K562 (cell line): ENCODE data around the gene EBF4. TPM values are rescaled to one million over a fixed set of nuclear protein-coding genes. Genes with fewer than 3 reads are reported as not detected.
A peak's percentile ranks its signal among the peaks of the same experiment; 100 is the strongest.

Experiments used
- CBX2 ChIP-seq: fragments of 200-600 bp; sonication (generic); IDR thresholded peaks from one replicate; pipeline ENCODE4 v1.6.1; 2012; ENCODE audit warnings: mild to moderate bottlenecking, low read length, inconsistent platforms; ENCODE audit not compliant: insufficient read depth, poor library complexity, severe bottlenecking
- CCAR2 ChIP-seq: fragments of 200-400 bp; formaldehyde crosslinking; IDR thresholded peaks from 2 replicates; pipeline ENCODE4 v1.6.1; 2017; ENCODE audit warnings: mild to moderate bottlenecking, low read depth, low read length
- CEBPG ChIP-seq, 3 experiments: fragments of 200-800 bp in 1 of 3; sonication (Bioruptor generic) in 1 of 3; sonication (generic) in 1 of 3; formaldehyde crosslinking in 1 of 3; IDR thresholded peaks in 2 of 3; conservative IDR thresholded peaks in 1 of 3; 2 replicates each; pipeline versions ENCODE4 v1.6.1 to v1.8.0; 2016 to 2022; ENCODE audit warnings: missing compliant biosample characterization in 2 of 3, missing genetic modification characterization in 2 of 3, mild to moderate bottlenecking in 1 of 3, missing genetic modification reagents in 1 of 3
- DIDO1 ChIP-seq: fragments of 450-650 bp; IDR thresholded peaks from 2 replicates; pipeline ENCODE4 v1.6.1; 2016; ENCODE audit warnings: low read depth, missing biosample characterization, missing genetic modification characterization
- GTF2E2 ChIP-seq: fragments of 200-800 bp; sonication (Bioruptor generic); IDR thresholded peaks from 2 replicates; pipeline ENCODE4 v1.6.1; 2016; ENCODE audit warnings: missing genetic modification characterization, missing compliant biosample characterization
- JUND ChIP-seq, 2 experiments: IDR thresholded peaks; 2 replicates in 1 of 2; 3 replicates in 1 of 2; pipeline ENCODE4 v1.6.1; 2011; ENCODE audit warnings: borderline replicate concordance in 2 of 2, low read depth in 2 of 2, low read length in 2 of 2, improper control_type of control experiment in 1 of 2, missing biosample characterization in 1 of 2, missing genetic modification characterization in 1 of 2, missing genetic modification reagents in 1 of 2
- KLF1 ChIP-seq: fragments of 450-650 bp; IDR thresholded peaks from 2 replicates; pipeline ENCODE4 v1.6.1; 2016; ENCODE audit warnings: missing genetic modification characterization, missing compliant biosample characterization
- MTA3 ChIP-seq: fragments of 450-650 bp; formaldehyde crosslinking; IDR thresholded peaks from 2 replicates; pipeline ENCODE4 v1.6.1; 2017; ENCODE audit warnings: mild to moderate bottlenecking, borderline replicate concordance
- RBM25 ChIP-seq: fragments of 200-400 bp; formaldehyde crosslinking; IDR thresholded peaks from 2 replicates; pipeline ENCODE4 v1.6.1; 2018; ENCODE audit warnings: low read length, low read depth, moderate library complexity; ENCODE audit not compliant: severe bottlenecking
- SIN3A ChIP-seq, 2 experiments: fragments of 150-350 bp in 1 of 2; IDR thresholded peaks; 2 replicates each; pipeline ENCODE4 v1.6.1; 2011 to 2016; ENCODE audit warnings: borderline replicate concordance in 2 of 2, low read depth in 2 of 2, low read length in 2 of 2, mild to moderate bottlenecking in 2 of 2, moderate library complexity in 2 of 2; ENCODE audit not compliant: control insufficient read depth in 1 of 2
- SMAD1 ChIP-seq: fragments of 150-350 bp; IDR thresholded peaks from 2 replicates; pipeline ENCODE4 v1.6.1; 2014; ENCODE audit warnings: low read length, low read depth; ENCODE audit not compliant: partially characterized antibody
- SMARCE1 ChIP-seq: fragments of 450-650 bp; IDR thresholded peaks from 2 replicates; pipeline ENCODE4 v1.7.1; 2016; ENCODE audit warnings: mild to moderate bottlenecking
- SNIP1 ChIP-seq: fragments of 450-650 bp; IDR thresholded peaks from 2 replicates; pipeline ENCODE4 v1.7.1; 2017; ENCODE audit warnings: low read depth, mild to moderate bottlenecking
- TOE1 ChIP-seq, 2 experiments: fragments of 450-650 bp in 1 of 2; sonication (generic) in 1 of 2; formaldehyde crosslinking in 1 of 2; IDR thresholded peaks; 2 replicates each; pipeline versions ENCODE4 v1.7.1 to v1.8.0; 2016 to 2022; ENCODE audit warnings: borderline replicate concordance in 2 of 2, mild to moderate bottlenecking in 2 of 2, antibody characterized with exemption in 1 of 2, inconsistent platforms in 1 of 2, low read depth in 1 of 2, missing genetic modification reagents in 1 of 2, moderate library complexity in 1 of 2
- ZNF24 ChIP-seq: fragments of 450-650 bp; IDR thresholded peaks from 2 replicates; pipeline ENCODE4 v1.6.1; 2016
- ZNF41 ChIP-seq: fragments of 250-450 bp; sonication (Bioruptor Pico); conservative IDR thresholded peaks from 2 replicates; pipeline ENCODE4 v1.4.0; 2020; ENCODE audit warnings: mild to moderate bottlenecking
- ZNF561 ChIP-seq: fragments of 450-650 bp; formaldehyde crosslinking; conservative IDR thresholded peaks from 2 replicates; pipeline ENCODE4 v1.4.0; 2020; ENCODE audit warnings: mild to moderate bottlenecking, moderate library complexity
- ZNF764 ChIP-seq: fragments of 250-450 bp; sonication (Bioruptor Pico); IDR thresholded peaks from 2 replicates; pipeline ENCODE4 v1.4.0; 2020; ENCODE audit warnings: low read depth, mild to moderate bottlenecking, moderate library complexity
- polyA plus RNA-seq, 8 experiments: library from polyadenylated mRNA; depleted of rRNA in 4 of 8; stranded (reverse) in 5 of 8; unstranded in 3 of 8; fragments of >200 nt; fragmentation: Nextera tagmentation in 2 of 8; fragmentation: Illumina TruSeq in 1 of 8; extraction: Ambion mirVana in 2 of 8; extraction: Trizol in 1 of 8; gene quantifications; 2 replicates each; pipeline versions ENCODE4 v1.2.1 to v1.2.3, GENCODE V29; 2011 to 2014; ENCODE audit warnings: inconsistent platforms in 1 of 8, missing spikeins in 1 of 8
- total RNA-seq, 7 experiments: library from RNA; depleted of rRNA in 6 of 7; stranded (reverse); fragments of >200 nt in 6 of 7; fragmentation: Illumina TruSeq in 2 of 7; extraction: Trizol in 2 of 7; gene quantifications; 2 replicates each; pipeline versions ENCODE4 v1.2.1 to v1.2.3, GENCODE V29; 2011 to 2021; ENCODE audit warnings: low replicate concordance in 1 of 7
- TF ChIP-seq, protein P1 (sequence below): fragments of 450-650 bp; IDR thresholded peaks from 2 replicates; pipeline ENCODE4 v1.6.1; 2016
- TF ChIP-seq, protein P2 (sequence below): fragments of 150-350 bp; conservative IDR thresholded peaks from 2 replicates; pipeline ENCODE4 v1.6.1; 2014; ENCODE audit warnings: low read length

Gene EBF4
- total and polyA plus RNA-seq, 9 of the 15 experiments (the other 6 are each of a cell fraction or from before 2014, with no cell fraction given) = 0.09 TPM; not detected in 8

GRCh38 chr20:2752567-2753460, 60.2 kb downstream of the EBF4 start (continued):
- TF ChIP-seq MTA3 = peak; percentile 35; the same call in 1 of the 2 replicates
- TF ChIP-seq GTF2E2 = no peak
- TF ChIP-seq CCAR2 = no peak
- no peak for TF ChIP-seq SIN3A (IDR thresholded peaks at IDR 0.05; ENCODE audit: borderline replicate concordance in 2 of 2, control insufficient read depth in 1 of 2, low read depth in 2 of 2, low read length in 2 of 2)
- no peak for TF ChIP-seq KLF1 (tag)
- no peak for TF ChIP-seq CBX2
- TF ChIP-seq ZNF41 (CRISPR knock-in tag) = no peak
- TF ChIP-seq ZNF24 = no peak
- no peak for TF ChIP-seq RBM25
- TF ChIP-seq ZNF561 (CRISPR knock-in tag) = no peak
- TF ChIP-seq SMARCE1 = no peak
- TF ChIP-seq SNIP1 = no peak
- 0 out of 2 replicates have a peak, but pooled peaks have one; percentile 0 for TF ChIP-seq ZNF764 (CRISPR knock-in tag)
- no peak for TF ChIP-seq CEBPG (CRISPR knock-in tag; IDR thresholded peaks at IDR 0.05)
- no peak for TF ChIP-seq CEBPG (tag; conservative IDR thresholded peaks at IDR 0.05 in 1 of 2, IDR thresholded peaks at IDR 0.05 in 1 of 2)
- no peak for TF ChIP-seq JUND (IDR thresholded peaks at IDR 0.05; ENCODE audit: borderline replicate concordance, low read depth, low read length)
- TF ChIP-seq JUND (tag; IDR thresholded peaks at IDR 0.05; ENCODE audit: borderline replicate concordance, low read depth, low read length) = no peak
- no peak for TF ChIP-seq TOE1 (IDR thresholded peaks at IDR 0.05; ENCODE audit: borderline replicate concordance)
- no peak for TF ChIP-seq TOE1 (CRISPR knock-in tag; IDR thresholded peaks at IDR 0.05; ENCODE audit: borderline replicate concordance, low read depth)
- TF ChIP-seq, protein P1, sequence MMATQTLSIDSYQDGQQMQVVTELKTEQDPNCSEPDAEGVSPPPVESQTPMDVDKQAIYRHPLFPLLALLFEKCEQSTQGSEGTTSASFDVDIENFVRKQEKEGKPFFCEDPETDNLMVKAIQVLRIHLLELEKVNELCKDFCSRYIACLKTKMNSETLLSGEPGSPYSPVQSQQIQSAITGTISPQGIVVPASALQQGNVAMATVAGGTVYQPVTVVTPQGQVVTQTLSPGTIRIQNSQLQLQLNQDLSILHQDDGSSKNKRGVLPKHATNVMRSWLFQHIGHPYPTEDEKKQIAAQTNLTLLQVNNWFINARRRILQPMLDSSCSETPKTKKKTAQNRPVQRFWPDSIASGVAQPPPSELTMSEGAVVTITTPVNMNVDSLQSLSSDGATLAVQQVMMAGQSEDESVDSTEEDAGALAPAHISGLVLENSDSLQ = no peak
- no peak for TF ChIP-seq DIDO1
- TF ChIP-seq, protein P2, sequence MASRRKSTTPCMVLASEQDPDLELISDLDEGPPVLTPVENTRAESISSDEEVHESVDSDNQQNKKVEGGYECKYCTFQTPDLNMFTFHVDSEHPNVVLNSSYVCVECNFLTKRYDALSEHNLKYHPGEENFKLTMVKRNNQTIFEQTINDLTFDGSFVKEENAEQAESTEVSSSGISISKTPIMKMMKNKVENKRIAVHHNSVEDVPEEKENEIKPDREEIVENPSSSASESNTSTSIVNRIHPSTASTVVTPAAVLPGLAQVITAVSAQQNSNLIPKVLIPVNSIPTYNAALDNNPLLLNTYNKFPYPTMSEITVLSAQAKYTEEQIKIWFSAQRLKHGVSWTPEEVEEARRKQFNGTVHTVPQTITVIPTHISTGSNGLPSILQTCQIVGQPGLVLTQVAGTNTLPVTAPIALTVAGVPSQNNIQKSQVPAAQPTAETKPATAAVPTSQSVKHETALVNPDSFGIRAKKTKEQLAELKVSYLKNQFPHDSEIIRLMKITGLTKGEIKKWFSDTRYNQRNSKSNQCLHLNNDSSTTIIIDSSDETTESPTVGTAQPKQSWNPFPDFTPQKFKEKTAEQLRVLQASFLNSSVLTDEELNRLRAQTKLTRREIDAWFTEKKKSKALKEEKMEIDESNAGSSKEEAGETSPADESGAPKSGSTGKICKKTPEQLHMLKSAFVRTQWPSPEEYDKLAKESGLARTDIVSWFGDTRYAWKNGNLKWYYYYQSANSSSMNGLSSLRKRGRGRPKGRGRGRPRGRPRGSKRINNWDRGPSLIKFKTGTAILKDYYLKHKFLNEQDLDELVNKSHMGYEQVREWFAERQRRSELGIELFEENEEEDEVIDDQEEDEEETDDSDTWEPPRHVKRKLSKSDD = no peak
- TF ChIP-seq SMAD1 = no peak
